ENCODE measurements around the gene AGPAT3.

AGPAT3 gene

DNA sequence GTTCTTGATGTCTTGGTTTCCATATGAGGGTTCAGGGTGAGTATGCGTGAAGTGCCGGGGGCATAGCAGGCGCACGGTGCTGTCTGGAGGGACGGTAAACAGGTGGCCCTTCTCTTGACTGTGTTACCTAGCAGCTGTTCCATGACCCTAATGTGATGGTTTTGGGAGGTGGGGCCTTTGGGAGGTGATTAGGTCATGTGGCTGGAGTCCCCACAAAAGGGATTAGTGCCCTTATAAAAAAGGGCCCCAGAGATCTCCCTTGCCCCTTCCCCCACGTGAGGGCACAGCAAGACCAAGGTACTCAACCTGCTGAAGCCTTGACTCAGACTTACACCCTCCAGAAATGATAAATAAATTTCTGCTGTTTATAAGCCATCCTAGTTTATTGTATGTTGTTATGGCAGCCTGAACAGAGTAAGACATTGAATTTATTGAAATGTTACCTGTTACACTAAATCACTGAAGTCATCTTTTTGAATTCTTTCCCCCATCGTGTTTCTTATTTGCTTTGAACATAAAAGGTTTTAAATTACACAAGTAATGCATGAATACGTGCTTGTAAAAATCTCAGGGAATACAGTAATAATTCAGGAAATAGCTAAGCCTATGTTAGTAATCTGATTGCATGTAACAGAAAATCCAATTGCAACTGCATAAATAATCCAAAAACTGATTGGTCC lies 162.7 kb downstream of the AGPAT3 start:
- no peak for DNase-seq (ENCODE audit: low read depth)

DNA sequence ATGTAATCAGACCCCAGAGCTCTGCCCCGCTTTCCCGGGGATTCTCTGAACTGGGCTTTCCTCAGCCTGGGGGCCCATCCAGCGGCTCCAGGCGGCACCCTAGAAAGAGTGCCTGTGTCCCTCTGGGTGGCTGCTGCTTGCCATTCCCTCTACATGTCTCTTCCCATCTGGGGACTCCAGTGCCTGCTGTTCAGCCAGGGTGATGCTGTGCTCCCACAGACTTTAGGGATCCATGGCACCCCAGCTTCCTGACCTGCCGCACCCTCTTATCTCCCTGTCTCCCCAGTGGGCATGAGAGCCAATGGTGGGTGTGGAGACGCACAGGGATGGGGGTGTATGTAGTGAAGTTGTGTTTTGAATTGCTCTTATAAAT lies 163.2 kb downstream of the AGPAT3 start:
- DNase-seq (ENCODE audit: low read depth), result no peak

DNA sequence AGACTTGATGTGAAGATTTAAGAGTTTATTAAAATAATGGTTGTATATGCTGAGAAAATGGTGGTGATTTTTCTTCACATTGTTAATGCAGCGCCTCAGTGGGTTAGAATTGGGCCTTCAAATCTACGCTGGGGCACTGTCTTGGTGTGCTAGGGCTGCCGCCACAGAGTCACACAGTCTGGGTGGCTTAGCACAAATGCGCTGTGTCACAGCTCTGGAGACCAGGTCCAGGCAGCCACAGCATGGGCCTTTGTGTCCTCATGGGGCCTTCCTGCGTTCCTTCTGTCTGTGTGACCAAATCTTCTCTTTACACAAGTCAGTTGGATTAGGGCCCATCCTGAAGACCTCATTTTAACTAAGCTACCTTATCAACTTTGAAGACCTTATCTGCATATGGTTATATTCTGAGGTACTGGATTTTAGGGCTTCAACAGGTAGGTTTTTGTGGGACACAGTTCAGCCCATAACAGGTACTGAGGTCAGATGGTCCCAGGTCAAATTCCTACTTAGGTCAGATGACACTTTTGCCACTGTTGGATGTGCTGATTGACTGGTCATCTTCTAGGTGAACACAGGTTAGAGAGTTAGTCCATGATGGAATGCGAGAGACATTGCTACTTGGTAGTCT lies 164.6 kb downstream of the AGPAT3 start:
- DNase-seq (ENCODE audit: low read depth), result no peak

DNA sequence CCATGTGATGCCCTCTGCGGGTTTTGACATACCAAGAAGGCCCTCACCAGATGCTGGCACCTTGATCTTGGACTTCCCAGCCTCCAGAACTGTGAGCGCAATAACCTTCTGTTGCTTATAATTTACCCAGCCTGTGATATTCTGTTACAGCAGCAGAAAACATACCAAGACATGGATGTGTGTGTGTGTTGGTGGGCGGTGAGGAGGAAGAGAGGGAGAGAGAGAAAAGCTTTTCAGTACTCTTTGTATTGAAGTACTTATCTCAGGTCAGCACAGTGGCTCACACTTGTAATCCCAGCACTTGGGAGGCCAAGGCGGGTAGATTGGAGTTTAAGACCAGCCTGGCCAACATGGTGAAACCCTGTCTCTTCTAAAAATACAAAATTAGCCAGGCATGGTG lies 170.2 kb downstream of the AGPAT3 start:
- no peak for DNase-seq (ENCODE audit: low read depth)

Data from stimulated activated CD8-positive, alpha-beta memory T cell treated with anti-CD3 and anti-CD28 coated beads, Interleukin-7, amount 100 ng/mL, for 24 hours (primary cell).